GM21576 (cell line): ENCODE data around the gene PPIB.

Experiments used
- ATAC-seq: cut with Tn5 transposase; IDR thresholded peaks from one replicate; pipeline ENCODE4 v1.9.1; 2021; ENCODE audit warnings: mild to moderate bottlenecking, moderate library complexity; ENCODE audit not compliant: unreplicated experiment

PPIB gene

DNA sequence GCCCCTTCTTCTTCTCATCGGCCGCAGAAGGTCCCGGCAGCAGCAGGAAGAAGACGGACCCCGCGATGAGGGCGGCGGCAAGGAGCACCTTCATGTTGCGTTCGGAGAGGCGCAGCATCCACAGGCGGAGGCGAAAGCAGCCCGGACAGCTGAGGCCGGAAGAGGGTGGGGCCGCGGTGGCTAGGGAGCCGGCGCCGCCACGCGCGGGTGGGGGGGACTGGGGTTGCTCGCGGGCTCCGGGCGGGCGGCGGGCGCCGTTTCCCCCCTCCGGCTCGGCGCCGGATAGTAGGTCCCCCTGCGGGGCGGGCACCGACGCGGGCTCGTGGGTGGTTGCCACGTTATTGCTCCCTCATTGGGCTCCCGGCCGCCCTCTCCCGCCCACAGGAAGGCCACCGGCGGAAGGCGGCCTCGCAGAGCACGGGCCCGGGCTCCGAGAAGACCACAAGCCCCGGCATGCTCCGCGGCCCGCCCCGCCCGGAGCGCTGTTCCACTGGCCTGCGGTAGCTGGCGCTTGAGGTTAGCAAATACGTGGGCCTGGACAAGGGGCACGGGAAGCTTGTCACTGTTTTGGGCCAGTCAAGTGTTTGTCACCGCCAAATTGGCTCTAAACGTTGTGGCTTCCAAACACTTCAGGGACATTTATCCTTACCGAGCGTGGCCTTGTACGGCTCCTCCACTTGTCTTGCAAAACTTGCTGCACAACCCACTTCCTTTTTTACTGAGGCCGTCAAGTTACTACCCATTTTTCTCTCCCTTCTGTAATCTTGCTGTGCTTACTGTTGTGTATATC is at the start of gene PPIB:
Gene PPIB (minus strand): TSS at position 154 of the 790 bp plus-strand sequence. CDS start 36 bp downstream, at position 118.
- ATAC-seq, result peak; percentile 85

DNA sequence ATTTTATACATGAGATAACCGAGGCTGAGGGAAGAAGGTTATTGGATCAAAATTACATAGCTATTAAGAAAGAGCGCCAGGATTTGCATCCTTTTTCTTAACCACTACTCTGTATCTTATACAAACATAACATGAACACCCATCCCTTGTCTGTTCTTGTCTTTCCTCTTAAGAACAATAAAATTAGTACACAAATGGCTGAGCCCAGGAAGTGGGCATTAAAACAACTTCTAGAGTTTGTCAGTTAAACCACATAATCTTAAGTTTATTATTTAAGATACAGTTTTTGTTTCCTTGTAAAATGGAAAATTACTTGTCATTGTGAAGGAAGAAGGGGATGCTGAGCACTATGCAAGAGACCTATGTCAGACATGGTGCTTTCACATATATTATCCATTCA is 48.9 kb upstream of the PPIB start:
- ATAC-seq, result no peak

DNA sequence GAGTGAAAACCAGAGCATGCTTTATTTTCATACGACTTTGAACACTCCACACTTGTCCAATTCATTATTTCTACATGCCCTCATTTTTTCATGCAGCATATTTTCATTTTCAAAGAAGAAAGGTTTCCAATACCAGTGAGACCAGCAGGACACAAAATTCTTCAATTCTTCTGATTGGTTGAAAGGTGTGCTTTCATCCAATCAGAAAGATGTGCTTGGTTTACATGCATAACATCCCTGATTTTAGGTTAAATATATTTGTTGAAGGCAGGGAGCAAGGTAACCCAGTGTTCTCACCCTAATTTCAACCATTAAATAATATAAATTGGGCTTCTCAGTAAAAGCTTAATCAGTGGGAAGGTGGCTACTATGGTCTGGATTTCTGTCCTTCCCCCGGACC is 47.5 kb upstream of the PPIB start:
- no peak for ATAC-seq

DNA sequence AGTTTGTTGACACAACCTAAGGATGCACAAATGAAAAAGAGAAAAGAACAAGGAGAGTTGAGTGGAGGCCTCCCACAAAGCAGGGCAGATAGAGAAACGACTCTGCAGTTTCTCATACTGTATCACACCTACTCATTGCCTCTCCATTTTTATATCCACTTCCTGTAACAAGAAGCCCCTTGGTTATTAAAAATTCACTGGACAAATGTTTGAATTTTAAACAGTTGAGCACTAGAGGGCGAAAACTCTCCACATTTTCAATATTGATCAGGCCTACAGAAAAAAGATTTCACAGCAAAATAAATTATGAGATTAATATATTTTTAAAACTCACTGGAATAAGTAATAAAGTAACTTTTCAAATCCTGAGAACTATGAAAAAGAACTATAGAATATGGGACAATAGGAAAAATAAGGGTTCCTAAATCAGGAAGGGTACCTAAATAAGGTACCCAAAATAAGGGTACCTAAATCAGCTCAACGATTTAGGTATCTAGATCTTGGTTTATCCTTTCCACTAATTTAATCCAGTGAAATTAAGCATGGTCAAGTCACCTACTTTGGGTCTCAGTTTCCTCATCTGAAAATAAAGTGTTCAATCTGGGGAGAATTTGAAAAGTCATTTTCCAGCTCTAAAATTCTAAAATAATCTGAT is 47.0 kb upstream of the PPIB start:
- ATAC-seq, result no peak

DNA sequence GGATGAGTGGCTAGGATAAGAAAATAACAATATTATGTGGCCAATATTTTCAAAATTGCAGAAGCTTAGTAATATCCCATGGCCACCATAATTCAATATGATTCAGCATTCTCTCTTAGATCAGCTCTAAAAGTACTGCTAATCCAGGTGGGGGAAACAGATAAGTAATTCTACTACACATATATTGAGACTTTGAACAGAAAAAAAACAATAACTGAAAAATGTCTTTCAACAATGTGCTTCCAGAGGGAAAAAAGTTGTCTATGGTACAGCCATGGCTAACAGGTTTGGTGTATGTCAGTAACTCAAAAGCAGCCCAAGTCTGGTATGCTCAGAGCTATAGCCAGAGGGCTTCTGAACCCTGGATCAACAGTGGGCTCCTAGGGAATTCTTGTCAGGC is 42.4 kb upstream of the PPIB start:
- ATAC-seq, result no peak

DNA sequence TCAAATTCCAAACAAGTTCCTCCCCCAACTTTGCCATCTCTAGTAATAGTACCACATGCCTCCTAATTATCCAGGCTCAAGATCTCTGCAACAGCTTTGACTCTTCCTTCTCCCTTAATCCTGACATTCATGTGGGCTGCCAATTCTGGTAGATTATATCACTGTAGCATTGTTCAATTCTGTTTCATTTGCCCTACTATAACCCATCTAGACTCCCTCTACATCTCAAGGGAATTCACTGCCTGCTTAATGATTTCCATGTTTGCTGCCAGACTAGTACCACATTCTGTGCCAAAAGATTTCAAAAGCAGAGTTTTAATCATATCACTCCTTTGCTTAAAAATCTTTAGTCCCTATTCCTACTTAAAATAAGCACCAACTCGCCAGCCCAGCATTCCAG is 34.6 kb upstream of the PPIB start:
- ATAC-seq, result no peak

DNA sequence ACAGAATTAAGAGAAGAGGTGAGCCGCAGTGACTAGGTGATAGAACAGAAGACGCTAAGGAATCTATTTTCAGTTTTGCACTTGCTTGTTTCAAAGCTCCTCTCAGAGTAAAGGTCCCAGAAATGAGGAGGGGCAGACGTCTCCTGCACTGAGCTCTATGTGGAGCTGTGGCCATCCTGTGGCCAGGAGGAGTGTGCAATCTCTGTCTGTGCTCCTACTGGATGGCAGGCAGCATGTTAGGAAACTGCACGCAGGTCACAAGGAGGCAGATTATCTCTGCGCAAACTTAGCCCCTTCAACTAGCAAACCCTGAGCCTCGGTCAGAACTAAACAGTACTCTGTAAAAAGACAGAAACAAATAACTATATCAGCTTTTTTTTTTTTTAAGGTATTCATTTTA is 31.1 kb upstream of the PPIB start:
- no peak for ATAC-seq

DNA sequence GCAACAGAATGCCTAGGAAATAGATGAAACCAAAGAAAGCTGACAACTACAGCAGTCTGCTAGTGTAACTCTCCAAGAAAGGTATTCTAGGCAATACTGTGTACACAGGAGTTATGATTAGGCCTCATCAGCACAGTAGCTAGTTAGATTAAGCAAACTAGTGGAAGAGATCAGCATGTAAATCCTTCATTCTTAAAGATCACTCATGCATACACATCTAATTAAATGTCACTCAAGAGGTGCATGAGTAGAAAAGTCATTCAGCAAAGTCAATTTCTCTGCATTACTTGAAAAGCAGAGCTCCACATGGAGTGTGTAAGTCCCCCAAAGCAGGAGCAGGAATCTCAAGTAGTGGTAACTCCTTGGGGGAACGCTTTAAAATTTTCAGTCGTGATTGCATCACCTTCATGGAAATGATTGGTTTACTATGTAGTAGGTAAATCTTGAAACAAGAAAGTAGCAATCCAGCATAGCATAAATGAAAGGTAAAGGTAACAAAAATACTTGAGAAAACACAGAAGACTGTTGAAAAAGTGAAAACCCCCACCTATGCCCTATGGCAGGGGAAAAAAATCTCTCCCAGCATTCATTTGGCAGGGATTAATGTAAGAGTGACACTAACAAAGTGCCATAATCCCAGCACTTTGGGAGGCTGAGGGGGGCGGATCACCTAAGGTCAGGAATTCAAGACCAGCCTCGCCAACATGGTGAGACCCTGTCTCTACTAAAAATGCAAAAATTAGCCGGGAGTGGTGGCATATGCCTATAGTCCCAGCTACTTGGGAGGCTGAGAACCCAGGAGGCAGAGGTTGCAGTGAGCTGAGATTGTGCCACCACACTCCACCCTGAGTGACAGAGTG is 29.4 kb upstream of the PPIB start:
- no peak for ATAC-seq

DNA sequence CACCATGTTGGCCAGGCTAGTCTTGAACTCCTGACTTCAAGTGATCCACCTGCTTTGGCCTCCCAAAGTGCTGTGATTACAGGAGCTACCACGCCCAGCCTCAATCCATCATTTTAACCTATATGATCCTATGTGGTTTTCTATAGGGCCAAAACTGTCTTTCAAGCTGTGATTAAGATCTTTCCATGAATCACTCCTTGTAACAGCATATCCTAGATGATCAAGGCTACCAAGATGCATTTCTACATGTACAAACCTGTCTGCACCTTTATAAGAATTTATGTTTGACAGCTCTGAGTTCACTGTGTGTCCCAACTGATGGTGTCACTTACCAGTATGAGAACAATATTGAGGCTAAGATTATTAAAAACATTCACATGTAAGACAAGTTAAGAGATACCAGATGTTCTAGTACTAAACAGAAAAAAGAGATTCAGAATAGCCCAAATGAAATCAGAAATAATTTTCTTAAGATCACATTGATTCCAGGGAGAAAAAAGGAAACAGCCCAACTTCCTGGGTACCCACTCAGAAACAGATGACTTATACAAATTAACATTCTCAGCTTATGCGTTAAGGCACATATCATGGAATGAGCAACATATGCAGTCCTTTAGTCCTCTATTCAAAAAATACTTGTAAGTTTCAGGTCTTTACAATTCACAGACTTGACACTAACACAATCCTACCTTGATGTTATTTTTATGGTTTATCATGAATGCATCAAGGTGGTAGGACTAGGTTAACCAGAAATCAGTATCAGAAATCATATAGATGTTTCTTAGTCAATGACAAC is 24.8 kb upstream of the PPIB start:
- no peak for ATAC-seq

DNA sequence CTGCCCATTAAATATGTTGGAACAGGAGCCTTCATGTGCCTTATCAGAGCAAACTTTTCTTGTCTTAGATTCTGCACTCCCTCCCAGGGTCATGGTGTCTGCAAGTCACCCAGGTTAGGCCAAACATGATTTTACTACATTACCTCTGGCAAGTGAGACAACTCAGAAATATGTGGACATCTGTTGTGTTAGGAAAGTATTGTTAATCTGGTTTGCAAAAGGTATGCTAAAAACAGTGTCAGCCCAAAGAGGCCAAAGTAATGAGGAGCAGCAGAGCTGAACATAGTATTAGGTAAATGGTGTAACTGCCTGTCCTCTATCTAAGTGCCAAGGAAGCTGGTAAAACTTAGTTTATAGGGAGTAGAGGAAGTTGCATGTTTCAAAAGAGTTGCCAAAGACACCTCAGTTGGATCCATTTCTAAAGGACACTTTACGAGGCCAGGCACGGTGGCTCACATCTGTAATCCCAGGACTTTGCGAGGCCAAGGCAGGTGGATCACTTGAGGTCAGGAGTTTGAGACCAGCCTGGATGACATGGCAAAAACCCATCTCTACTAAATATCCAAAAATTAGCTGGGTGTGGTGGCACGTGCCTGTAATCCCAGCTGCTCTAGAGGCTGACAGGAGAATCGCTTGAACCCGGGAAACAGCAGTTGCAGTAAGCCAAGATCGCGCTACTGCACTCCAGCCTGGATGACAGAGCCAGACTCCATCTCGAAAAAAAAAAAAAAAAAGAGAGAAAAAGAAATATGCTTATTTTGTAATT is 22.5 kb upstream of the PPIB start:
- no peak for ATAC-seq

DNA sequence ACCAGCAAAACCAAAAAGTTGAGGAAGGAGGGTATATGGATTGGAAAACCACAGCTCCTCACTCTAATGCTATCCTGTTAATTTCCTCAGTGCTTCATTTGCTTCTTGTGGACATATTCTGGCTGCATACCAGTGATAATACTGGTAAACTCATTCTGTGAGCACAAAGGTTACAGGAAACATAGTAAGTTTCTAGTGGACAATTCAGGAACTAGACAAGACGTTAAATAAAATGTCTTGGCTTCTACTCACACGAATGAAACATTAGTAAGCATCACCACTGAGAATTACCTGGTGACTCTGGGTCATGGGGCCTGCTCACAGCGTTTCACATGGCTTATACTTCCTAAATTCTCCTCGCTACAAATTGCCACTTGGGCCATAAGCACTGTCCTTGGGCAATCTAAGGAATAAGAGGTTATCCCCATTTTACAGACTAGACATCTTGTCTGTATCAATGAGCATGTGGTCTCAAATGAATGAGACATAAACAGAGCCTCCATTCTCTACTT is 20.1 kb upstream of the PPIB start:
- no peak for ATAC-seq

DNA sequence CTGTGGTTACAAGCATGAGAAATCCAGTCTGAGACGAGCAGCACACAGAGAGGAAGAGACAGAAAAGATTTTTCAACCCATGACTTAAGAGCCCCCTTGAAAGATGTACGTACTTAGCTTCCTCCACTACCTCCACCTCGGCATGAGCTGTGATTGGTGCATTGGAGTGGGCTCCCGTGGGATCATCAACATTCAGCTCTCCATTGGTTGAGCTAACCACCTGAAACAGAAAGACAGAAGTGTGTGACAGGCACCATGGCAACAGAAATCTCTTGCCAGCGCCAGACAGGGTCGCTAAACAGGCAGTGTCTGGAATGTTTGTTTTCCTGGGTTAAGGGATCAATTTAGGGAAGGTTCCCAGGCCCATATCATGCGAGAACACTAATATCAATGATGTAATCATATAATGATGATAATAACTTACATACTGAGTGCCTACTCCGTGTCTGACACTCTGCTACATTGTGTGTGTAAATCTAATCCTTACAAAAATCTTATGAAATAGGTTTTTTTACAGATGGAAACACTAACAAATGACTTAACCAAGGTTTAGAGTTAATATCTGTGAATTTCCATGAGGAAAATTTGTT is 17.5 kb upstream of the PPIB start:
- ATAC-seq, result no peak

DNA sequence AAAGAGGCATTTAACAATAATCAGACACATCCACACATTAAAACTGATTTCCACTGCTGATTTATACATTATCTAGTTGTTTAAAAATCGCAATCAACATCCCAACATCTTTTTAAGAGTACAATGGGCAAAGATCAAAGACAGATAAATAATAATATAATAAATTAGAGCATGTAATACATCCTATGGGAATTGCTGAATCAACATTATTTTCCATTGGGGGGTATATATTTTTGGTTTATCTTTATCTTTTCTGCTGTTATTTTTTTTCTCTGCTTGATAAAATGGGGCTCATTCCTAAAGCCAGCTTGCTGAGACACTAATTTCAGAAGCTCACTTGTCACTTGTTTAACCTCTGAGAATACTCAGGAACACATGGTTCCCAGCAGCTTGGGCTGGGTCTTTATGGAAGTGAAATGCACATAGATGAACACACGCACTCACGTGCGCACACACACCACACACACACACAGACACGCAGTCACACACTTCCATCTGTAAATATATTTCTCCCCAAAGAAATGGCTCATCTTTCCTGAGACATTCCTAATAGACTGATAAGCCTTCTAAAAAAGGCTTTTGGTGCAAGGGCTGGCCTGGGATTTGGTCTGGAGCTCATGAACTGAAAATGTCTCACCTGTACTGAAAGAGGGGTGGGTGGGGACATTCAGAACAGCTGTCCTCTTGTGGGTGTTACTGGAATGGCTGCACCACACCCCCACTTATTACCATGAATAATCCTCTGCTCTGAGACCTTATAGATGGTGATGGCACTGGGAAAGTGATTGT is 3.5 kb upstream of the PPIB start:
- ATAC-seq, result no peak

DNA sequence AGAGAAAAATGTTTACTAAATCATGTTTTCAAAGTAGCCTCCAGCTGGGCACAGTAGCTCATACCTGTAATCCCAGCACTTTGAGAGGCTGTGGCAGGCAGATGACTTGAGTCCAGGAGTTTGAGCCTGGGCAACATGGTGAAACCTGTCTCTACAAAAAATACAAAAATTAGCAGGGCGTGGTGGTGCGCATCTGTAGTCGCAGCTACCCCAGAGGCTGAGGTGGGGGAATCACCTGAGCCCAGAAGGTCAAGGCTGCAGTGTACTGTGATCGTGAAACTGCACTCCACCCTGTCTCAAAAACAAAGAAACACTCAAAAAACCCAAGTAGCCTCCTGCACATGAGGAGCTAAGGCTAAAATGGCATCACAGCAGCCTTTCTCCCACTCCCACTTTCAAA is 1.6 kb upstream of the PPIB start:
- no peak for ATAC-seq

DNA sequence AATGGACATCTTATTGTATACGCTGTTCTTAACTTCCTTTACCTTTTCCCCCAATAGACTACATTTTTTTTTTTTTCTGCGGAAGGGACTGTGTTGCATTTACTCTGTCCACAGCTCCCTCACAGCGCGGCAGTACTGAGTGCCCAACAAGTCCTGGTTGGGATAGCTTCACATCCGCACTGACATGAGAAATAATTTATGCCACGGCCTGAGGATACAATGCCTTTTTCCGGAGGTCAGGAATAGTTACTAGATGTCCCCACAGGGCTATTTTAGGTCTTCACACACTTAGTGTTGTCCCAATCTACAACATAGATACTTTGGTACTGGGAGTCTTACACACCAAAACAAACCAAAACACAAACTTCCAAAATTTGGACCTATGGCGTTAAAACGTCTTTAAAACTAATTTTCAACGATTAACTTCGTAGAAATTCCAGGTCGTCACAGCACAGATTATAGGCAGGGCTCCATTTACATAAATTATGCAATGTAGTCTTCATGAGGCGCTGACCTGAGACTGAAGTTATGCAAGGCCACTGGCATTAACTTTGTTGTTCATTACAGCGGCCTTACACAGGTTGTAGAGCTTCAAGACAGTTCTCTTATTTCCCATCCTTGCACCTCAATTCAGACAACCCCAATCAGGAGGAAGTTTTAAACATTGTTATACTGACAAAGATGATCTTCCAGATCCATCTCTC is 989 bp upstream of the PPIB start:
- peak; percentile 5 for ATAC-seq

DNA sequence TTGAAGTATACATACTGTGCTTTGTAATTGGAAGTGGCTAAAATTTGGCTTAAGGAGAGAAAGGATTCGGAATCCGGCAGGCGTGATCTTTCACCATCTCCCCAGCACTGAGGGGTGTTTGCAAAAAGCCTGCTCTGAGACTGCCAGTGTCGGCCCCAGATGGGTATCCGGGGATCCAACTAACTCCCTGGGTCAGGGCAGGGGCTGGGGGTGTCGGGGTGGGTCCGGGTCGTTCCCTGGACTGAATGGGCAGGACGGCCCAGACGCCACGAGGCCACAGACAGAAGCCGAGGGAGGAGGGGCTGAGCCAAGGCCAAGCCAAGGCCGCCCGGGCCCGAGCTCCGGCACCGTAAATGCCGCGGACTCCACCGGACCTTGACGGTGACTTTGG is 349 bp downstream of the PPIB start:
- ATAC-seq, result no peak

DNA sequence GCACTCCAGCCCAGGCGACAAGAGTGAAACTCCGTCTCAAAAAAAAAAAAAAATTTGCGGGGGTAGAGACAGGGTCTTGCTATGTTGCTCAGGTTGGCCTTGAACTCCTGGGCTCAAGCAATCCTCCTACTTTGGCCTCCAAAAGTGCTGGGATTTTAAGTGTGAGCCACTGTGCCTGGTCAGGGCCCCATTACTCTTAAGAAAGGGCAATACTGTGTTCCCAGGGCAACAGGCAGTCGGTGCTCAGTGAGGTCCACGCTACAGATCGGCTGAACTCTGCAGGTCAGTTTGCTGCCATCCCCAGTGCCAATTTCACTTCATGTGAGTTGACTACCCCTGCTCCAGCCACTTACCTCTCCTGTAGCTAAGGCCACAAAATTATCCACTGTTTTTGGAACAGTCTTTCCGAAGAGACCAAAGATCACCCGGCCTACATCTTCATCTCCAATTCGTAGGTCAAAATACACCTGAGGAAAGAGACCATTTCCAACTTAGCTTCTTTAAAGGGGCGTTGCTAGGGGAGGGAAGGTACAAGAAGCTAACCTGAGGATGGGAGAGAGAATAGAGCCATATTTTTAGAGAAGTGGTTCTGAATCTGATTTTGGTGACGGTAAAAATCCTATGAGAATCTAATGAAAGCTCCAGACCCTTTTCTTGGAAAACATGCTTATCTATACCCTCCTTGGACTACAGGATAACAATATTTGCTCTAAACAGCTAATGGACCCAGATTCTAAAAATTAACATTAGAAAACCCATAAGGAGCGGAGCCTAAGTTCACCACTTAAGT is 939 bp downstream of the PPIB start:
- no peak for ATAC-seq
